Measurements from ENCODE around the gene CACNB2.

Gene CACNB2

DNA sequence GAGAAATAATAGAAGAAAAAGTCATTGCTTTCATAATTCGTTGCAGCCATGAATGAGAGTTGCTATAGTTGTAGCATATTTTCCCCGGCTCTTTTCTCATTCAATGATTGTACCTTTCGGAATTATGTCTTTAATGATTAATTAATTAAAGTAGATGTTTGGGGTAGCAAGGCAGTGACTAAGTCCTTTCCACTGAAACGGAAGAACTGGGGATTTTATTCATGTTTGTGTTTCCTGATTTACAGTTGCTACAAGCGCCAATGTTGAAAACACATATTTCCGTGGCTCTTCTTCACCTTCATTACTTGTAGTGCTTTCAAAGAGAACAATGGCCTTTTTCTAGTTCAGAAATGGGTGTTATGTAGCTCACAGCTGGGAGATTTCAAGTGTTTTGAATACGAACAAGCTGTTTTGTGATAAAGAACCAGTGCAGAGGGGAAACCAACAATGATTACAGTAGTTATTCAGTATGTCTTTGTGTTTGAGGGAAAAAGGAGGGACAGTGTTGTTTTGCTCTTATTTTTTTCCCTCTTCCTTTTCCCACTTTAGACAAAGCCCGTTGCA lies 357.7 kb downstream of the CACNB2 start:
- Histone ChIP-seq H3K4me1 (no peaks in the 10 kb centered on the region), H3K27ac (no peak overlapping the region), H3K9me3 (no peaks in the 10 kb centered on the region), H3K4me3 (no peak overlapping the region), H3K36me3 (no peaks in the 10 kb centered on the region), H3K27me3 (no peaks in the 10 kb centered on the region)
- no peak for DNase-seq
- TF ChIP-seq, protein P1, sequence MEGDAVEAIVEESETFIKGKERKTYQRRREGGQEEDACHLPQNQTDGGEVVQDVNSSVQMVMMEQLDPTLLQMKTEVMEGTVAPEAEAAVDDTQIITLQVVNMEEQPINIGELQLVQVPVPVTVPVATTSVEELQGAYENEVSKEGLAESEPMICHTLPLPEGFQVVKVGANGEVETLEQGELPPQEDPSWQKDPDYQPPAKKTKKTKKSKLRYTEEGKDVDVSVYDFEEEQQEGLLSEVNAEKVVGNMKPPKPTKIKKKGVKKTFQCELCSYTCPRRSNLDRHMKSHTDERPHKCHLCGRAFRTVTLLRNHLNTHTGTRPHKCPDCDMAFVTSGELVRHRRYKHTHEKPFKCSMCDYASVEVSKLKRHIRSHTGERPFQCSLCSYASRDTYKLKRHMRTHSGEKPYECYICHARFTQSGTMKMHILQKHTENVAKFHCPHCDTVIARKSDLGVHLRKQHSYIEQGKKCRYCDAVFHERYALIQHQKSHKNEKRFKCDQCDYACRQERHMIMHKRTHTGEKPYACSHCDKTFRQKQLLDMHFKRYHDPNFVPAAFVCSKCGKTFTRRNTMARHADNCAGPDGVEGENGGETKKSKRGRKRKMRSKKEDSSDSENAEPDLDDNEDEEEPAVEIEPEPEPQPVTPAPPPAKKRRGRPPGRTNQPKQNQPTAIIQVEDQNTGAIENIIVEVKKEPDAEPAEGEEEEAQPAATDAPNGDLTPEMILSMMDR (IDR thresholded peaks at IDR 0.05), result no peak
- intact Hi-C loops (cut with DNase I; ENCODE audit: low total_unique reads), result no loop called here

- intact Hi-C loops (cut with DNase I; ENCODE audit: low total_unique reads), result no loop called here
- TF ChIP-seq, protein P1 (IDR thresholded peaks at IDR 0.05), result no peak
- H3K36me3 ChIP-seq, result no peaks in the 10 kb centered on the region
- no peak overlapping the region for H3K4me3 ChIP-seq
- no peak for DNase-seq
- no peaks in the 10 kb centered on the region for H3K4me1 ChIP-seq
- H3K27ac ChIP-seq, result no peak overlapping the region
- no peaks in the 10 kb centered on the region for H3K9me3 ChIP-seq
- H3K27me3 ChIP-seq, result no peaks in the 10 kb centered on the region
These were observed 358.8 kb downstream of the CACNB2 start for GRCh38 chr10:18498998-18499397.

DNA sequence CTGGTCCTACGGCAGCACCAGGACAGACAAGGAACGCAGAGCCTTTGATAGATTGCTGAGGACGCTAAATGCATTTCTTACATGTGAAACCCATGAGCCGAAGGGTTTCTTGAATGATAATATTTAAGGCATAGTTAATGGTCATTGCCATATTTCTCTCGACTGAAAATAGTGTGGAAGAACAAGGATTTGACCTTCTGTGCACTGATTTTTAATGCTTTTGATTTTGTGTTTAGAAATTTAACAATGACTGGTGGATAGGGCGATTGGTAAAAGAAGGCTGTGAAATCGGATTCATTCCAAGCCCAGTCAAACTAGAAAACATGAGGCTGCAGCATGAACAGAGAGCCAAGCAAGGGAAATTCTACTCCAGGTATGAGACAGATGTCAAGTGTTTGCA lies 360.4 kb downstream of the CACNB2 start:
- no peak overlapping the region for H3K4me3 ChIP-seq
- no peak for DNase-seq
- intact Hi-C loops (cut with DNase I; ENCODE audit: low total_unique reads), result no loop called here
- H3K27me3 ChIP-seq, result no peaks in the 10 kb centered on the region
- TF ChIP-seq, protein P1 (IDR thresholded peaks at IDR 0.05), result no peak
- H3K36me3 ChIP-seq, result no peaks in the 10 kb centered on the region
- no peak overlapping the region for H3K27ac ChIP-seq
- peaks cover 0 to 8% (median 0%) of the 10 kb centered on the region in 4 donors for H3K4me1 ChIP-seq
- H3K9me3 ChIP-seq, result no peaks in the 10 kb centered on the region

- H3K9me3 ChIP-seq, result no peaks in the 10 kb centered on the region
- TF ChIP-seq, protein P1 (IDR thresholded peaks at IDR 0.05), result no peak
- DNase-seq, result no peak
- intact Hi-C loops (cut with DNase I; ENCODE audit: low total_unique reads), result no loop called here
- no peaks in the 10 kb centered on the region for H3K27me3 ChIP-seq
- no peak overlapping the region for H3K27ac ChIP-seq
- H3K4me1 ChIP-seq, result peaks cover 0 to 15% (median 0%) of the 10 kb centered on the region in 4 donors
- no peak overlapping the region for H3K4me3 ChIP-seq
- no peaks in the 10 kb centered on the region for H3K36me3 ChIP-seq
These were observed 361.0 kb downstream of the CACNB2 start for GRCh38 chr10:18501198-18501597.

DNA sequence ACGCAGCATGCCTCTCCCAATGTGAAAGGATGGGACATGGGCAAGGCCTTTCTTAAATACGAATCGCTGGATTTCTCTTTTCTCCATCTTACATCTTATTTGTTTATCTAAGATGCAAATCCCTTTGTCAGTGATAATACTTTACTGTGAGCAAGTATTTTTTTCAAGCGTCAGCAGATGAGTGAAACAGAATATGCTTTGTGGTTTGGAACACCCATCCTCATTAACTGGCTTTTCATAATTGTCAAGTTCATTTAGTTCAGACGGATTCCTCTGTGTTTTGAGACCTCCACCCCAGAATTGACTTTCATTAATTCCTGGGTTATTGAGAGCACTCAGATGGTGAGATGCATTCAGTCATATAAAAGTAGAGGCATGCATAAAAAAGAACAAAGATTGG lies 361.4 kb downstream of the CACNB2 start:
- Histone ChIP-seq H3K4me1 (peaks cover 0 to 15% (median 0%) of the 10 kb centered on the region in 4 donors), H3K36me3 (no peaks in the 10 kb centered on the region), H3K27me3 (no peaks in the 10 kb centered on the region), H3K9me3 (no peaks in the 10 kb centered on the region), H3K27ac (no peak overlapping the region), H3K4me3 (no peak overlapping the region)
- no peak for DNase-seq
- TF ChIP-seq, protein P1 (IDR thresholded peaks at IDR 0.05), result no peak
- intact Hi-C loops (cut with DNase I; ENCODE audit: low total_unique reads), result no loop called here

- Histone ChIP-seq H3K36me3 (no peaks in the 10 kb centered on the region), H3K4me1 (peaks cover 0 to 15% (median 0%) of the 10 kb centered on the region in 4 donors), H3K27me3 (no peaks in the 10 kb centered on the region), H3K4me3 (no peak overlapping the region), H3K27ac (no peak overlapping the region), H3K9me3 (no peaks in the 10 kb centered on the region)
- TF ChIP-seq, protein P1 (IDR thresholded peaks at IDR 0.05), result no peak
- DNase-seq, result no peak
- intact Hi-C loops (cut with DNase I; ENCODE audit: low total_unique reads), result no loop called here
These were observed 363.9 kb downstream of the CACNB2 start for GRCh38 chr10:18504161-18504560.
